Activated T-cell treated with anti-CD3 and anti-CD28 coated beads, Interleukin-2, amount 50 U/mL, for 1 hour (primary cell): ENCODE results near the gene KRT77.
"Not testable (repeated sequence)": the region's sequence is repeated elsewhere in the genome, so short reads cannot be mapped to it uniquely, and the experiment has no call there.

ENCODE experiments used
- DNase-seq: peaks from one replicate; pipeline ENCODE4 v3.0.0-alpha.2; 2020

KRT77 gene

DNA sequence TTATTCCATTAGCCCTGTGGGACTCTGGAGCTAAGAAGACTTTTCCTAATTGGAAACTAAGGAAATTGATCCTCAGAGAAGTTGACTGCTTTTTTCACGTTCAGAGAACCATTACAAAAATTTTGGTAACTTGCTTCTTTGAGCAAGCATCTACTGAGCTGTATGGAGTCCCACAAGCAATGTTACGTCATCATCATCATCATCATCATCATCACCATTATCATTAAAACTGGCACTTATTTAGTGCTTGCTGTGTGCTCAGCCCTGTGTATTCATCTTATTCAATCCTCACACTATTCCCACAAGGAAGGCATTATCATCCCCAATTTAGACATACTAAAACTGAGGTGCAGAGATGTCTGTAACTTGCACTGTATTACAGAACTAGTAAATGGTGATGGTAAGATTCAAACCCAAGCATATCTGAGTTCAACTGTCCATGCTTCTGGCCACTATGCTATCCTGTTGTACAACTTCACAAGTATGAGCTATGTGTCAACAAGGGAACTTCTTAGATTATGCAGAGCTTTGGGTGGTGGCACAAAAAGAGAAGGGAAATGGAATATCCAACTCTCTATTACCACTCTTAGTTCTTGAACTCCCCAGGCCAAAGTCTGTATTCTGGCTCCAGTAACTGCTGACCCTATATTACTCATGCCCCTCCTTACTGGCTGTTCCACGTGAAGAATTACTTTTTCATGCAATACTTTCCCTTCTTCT is 29.5 kb downstream of the KRT77 start:
- no peak for DNase-seq

DNA sequence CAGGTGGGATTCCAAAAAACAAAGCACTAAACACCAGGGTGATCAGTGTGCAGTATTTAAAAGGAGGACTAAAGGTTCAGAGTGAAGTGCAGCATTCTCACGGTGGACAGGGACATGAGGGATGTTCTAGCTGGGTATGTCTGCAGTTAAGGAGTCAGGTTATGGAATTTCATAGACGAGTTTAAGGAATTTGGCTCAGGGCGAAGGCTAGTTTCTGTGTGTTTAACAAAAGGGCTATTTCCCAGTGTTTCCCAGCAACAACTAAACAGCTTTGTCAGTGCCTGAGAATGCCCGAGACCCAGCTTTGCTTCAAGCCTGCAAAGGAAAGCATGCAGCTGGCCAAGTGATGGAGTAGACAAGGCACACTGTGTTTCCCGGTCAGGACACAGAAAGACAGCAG is 30.1 kb downstream of the KRT77 start:
- DNase-seq = no peak

GRCh38 chr12:52672321-52672933 is 30.9 kb downstream of the KRT77 start:
- DNase-seq = no peak

GRCh38 chr12:52670961-52671360 is 32.4 kb downstream of the KRT77 start:
- no peak for DNase-seq

DNA sequence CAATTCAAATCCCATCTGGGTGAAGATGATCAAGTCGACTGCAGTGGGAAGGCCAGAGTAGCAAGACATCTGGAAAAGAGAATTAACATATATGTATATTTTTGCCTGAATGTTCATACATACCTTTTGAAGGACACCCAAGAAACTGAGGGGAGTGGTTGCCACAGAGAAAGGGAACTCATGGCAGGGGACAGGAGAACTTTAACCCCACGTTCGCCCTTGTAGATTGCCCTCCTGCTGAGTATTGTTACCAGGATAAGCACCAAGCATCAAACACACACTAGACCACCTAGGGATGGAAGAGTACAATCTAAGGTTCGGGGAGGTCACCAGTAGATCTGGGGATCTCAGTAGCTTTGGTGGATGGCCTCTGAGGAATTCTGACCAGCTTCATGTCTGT is 32.8 kb downstream of the KRT77 start:
- DNase-seq = no peak

DNA sequence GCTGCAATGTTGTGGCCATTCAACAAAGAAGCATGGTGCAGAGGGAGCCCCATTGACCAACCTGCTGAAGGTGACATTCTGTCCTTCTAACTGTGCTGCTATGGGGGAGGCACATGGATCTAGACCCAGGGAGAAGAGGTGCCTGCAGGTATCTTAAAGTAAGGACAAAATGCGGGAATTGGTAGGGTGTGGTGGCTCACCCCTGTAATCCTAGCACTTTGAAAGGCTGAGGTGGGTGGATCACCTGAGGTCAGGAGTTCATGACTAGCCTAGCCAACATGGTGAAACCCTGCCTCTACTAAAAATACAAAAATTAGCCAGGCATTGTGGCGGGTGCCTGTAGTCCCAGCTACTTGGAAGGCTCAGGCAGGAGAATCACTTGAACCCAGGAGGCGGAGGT is 33.4 kb downstream of the KRT77 start:
- not testable (repeated sequence) for DNase-seq

DNA sequence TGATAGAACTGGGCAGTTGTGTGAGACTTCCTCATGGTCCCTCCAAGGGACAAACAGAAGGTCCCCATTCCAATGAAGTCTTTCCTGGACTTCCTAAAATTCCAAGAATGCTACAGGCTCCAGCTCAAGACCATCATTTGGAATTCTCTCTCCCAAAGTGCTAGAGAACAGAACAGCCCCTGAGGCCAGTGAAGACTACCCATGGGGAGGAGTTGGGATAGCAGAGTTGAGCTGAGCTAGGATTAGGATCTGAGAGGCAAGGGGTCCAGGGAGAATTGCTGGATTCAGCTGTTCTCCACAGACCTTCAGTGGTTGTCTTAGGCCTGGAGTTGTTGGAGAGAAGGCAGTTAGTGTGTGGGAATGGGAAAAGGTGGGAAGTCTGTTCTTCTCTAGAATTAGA is 33.9 kb downstream of the KRT77 start:
- DNase-seq = no peak

DNA sequence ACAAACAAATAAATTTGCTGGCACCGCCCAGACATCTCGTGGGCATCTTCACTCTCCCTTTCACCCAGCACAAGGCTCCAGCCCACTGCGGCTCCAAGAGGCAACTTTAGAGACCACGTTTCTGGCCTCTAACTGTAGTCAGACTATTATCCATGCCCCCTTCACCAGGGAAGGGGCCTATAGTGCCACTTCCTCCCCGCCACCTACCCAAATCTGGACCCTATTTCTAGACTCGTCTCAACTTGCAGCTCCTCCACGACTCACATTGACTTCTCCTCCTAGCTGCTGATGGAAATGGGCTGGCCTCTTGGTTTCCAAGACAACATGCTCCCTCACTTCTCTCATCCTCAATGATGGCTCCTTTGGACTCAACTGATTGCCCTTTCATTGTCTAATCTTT is 35.4 kb downstream of the KRT77 start:
- DNase-seq = no peak

- DNase-seq = no peak
Measured at GRCh38 chr12:52667509-52667908, 35.8 kb downstream of the KRT77 start.

DNA sequence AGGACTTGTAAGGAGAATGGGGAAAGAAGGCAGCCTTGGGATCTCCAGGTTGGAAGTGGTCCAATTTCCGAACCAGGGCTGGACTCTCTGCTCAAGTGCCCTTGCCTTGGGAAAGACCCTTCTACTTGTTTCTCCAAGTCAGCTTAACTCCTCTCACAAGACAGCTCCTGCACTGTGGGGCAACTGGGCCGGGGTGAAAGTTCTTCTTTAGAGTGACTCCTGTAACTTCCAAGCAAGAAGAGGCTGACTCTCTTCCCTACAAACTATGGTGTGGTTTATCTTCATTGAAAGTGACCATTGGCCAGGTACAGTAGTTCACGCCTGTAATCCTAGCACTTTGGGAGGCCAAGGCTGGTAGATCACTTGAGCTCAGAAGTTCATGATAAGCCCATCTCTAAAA is 36.9 kb downstream of the KRT77 start:
- DNase-seq = no peak

DNA sequence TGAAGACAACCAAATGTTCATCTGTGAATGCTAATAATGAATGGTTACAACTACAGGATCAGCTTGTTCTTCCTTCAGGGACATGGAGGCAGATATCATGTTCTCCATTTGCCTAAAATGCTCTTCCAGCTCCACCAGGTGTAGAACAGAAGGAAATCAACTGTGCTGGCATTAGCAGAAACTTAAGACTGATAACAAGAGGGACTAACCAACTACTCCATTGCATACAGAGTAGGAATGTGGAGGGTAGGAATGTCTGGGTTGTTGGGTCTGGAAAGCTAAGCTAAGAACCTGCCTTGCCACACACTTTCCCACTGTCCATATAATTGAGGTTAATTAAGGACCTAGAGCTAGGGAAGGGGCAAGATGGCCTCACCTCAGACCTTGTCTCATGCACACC is 39.9 kb downstream of the KRT77 start:
- no peak for DNase-seq

- no peak for DNase-seq
Measured at GRCh38 chr12:52662918-52663229, 40.5 kb downstream of the KRT77 start.

DNA sequence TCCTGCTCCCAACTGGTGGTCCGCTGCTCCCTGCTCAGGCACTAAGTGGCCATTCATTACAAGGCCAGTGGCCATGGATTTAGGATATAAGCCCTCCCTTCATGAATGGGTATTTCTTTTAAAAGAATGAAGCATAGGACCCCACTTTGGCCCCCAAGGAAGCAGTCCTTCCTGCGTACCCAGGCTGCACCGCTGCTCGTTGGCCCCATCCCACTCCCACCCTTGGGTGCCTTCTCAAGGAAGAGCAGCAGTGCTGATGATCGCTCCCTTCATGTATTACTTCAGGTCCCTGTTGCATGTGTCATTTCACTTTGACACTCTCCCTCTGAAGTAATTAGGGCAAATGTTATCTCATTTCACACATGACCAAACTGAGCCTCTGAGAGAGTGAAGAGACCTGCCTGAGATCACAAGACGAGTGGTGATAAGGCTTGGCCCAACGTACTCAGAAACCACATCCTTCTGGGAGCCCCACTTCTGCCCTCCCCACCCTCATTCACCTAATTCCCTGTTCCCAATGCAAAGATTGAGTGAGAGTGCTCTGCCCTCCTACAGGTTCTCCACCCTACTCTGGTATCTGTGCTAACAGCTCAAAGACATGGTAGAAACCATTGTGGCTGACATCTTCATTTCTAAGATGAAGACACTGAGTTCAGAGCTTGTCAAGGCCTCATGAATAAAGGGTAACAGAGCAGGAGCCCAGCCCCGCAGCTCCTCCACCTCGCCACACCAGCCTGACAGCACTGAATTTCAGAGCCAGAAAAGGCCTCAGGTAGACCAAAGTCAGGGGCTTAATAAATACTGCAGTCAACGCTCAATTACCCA is 41.0 kb downstream of the KRT77 start:
- no peak for DNase-seq

GRCh38 chr12:52661668-52662067 is 41.7 kb downstream of the KRT77 start:
- DNase-seq = no peak

DNA sequence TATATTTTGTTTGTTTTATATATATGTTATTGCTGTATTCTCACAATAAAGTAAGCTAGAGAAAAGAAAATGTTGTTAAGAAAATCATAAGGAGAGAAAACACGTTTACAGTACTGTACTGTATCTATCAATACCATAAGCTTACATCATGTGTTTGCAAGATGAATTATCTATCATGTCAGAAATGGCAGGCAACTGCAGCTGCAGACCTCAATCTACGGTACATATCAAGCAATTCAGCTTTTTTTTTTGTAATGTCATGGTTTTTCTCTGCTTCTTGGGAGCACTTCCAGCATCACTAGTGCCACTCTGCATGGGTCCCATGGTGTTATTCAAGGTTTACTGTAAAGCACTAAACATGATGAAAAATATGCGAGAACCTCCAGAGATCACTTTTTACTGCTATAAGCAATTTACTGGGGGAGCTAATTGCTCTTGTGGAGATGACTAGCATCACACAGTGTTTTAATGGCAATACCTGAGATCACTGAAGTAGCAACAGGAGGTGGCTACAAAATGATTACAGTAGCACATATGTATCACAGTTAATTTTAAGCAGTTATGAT is 42.3 kb downstream of the KRT77 start:
- no peak for DNase-seq

DNA sequence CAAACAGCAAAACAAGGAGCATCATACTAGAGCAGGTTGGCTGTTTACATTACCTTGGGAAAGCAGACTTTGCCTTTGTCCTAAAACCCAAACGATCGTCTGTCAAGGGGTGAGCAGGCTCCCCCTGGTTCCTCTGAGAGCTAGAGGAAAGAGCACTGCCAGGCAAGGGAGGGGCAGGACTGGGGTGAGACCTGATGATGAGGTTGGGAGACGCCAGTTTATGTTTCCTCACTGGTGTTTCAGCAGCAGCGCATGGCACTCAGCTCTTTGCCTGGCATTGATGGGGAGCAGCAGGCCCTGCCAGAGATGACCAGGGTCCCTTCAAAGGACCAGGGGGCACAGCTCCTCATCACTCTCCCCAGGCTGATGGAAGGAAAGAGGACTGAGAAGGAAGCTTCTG is 43.4 kb downstream of the KRT77 start:
- no peak for DNase-seq

DNA sequence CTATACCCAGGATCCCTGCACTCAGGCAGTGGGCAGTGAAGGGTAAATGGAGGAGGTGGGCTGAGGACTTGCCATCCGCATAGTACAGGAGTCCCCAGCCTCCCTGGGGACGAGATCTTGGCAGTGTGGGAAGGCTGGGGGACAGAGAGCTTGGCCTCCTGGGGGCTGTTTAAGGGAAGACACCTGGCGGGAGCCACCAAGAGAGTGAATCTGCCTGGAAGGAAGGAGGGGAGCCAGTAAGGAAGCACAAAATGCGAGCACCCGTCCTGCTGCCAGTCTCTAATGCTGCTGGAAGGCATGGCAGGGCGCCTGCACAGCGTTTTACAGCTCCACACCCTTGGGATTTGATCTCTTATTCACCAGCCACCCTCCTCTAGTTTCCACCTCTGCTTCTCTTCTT is 43.9 kb downstream of the KRT77 start:
- no peak for DNase-seq

- no peak for DNase-seq
Measured at GRCh38 chr12:52658196-52658595, 45.1 kb downstream of the KRT77 start.

DNA sequence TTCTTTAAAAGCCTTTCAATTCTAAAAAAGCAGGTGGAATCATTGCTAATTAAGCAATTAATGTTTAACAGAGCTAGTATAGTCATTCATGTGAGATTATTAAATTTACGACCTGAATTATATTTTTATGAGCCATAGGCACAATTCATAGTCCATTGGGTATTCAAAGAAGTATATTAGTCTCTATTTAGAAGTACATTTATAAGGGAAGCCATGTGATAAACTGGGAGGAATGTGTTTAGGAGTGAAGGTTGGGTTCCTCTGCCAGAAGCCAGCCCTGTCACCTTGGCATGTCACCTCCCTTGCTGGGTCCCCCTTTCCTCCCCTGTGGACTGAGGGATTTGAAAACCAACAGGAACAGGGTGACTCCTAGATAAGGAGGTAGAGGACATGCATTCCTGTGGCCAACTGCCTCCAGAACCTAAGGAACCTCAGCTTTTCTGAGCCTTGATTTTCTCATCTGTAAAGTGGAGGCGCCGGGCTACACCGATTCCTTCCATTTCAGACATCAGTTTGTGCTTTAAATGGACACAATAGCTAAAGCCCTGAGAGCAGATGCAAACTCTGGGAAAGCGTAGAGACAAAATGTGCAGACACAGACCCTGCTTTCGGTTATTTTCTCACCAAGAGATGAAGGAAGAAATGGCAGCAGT is 45.9 kb downstream of the KRT77 start:
- no peak for DNase-seq

DNA sequence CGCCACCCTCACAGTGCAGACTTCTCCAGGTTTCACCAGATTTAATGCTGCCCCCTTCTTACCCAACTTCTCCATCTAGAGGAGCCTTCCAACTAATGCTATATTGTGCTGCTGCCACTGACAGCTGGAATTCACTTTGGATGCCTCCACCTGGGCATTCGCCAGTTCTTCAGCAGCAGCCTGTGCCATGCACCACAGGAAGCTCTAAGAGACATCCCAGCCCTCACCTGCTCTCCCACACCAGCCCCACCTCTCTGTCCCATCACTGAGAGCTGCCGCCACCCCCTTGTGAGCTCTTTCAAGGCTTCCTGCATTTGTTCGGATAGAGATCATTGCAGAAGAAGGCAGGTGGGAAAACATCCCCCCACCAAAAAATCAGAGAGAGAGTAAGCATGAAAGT is 46.7 kb downstream of the KRT77 start:
- no peak for DNase-seq

- DNase-seq = no peak
Measured at GRCh38 chr12:52655720-52656124, 47.6 kb downstream of the KRT77 start.

GRCh38 chr12:52655251-52655650 is 48.1 kb downstream of the KRT77 start:
- DNase-seq = no peak

- no peak for DNase-seq
Measured at GRCh38 chr12:52651726-52652261, 51.5 kb downstream of the KRT77 start, which contains the start of gene KRT2. Gene KRT2 (minus strand): TSS chr12:52652211. CDS start chr12:52652142, 69 bp downstream.
